ENCODE results near the gene CCDC85A. TPM values are rescaled to one million over a fixed set of nuclear protein-coding genes. Genes with fewer than 3 reads are reported as not detected.

The CCDC85A gene
- total RNA-seq, 4 donors from 2014 or later, result 4.5 to 46.0 (median 9.1) TPM

DNA sequence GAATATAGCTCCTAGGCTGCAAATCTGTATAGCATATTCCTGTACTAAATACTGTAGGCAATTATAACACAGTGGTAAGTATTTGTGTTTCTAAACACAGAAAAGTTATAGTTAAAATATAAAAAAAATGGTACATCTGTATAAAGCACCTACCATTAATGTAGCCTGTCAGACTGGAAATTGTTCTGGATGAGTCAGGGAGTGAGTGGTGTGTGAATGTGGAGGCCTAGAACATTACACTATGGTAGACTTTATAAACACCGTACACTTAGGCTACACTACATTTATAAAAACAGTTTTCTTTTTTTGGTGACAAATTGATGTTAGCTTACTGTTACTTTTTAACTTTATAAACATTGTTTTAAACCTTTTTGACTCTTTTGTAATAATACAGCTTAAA lies 226.3 kb downstream of the CCDC85A start:
- ATAC-seq (ENCODE audit: low FRiP score), result no peak
- no peak for DNase-seq (ENCODE audit: low spot score)
- TF ChIP-seq, protein P1, sequence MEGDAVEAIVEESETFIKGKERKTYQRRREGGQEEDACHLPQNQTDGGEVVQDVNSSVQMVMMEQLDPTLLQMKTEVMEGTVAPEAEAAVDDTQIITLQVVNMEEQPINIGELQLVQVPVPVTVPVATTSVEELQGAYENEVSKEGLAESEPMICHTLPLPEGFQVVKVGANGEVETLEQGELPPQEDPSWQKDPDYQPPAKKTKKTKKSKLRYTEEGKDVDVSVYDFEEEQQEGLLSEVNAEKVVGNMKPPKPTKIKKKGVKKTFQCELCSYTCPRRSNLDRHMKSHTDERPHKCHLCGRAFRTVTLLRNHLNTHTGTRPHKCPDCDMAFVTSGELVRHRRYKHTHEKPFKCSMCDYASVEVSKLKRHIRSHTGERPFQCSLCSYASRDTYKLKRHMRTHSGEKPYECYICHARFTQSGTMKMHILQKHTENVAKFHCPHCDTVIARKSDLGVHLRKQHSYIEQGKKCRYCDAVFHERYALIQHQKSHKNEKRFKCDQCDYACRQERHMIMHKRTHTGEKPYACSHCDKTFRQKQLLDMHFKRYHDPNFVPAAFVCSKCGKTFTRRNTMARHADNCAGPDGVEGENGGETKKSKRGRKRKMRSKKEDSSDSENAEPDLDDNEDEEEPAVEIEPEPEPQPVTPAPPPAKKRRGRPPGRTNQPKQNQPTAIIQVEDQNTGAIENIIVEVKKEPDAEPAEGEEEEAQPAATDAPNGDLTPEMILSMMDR (IDR thresholded peaks at IDR 0.05), result no peak

DNA sequence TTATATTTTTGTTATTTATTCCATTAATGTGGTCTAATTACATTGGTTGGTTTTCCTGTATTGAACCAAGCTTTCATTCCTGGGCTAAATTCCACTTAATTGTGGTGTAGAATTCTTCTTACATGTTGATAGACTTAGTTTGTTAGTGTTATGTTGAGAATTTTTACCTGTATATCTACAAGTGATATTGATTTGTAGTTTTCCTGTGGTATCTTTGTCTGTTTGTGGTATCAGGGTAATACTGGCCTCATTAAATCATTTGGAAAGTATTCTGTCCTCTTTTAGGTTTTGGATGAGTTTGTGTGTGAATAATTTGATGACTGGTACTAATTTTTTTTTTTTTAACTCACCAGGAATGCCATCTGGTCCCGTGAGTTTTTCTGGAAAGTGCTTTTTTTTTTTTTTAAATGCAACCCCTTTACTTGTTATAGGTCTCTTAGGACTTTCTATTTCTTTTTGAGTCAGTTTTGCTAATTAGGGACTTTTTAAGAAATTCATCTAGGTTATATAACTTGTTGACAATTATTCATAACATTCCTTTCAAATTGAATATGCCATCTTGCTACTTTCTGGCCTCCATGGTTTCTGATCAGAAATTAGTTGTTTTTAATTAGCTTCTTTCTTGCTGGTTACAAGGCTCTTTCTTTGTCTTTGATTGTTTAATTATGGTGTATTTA lies 232.8 kb downstream of the CCDC85A start:
- TF ChIP-seq, protein P1 (IDR thresholded peaks at IDR 0.05), result no peak
- DNase-seq (ENCODE audit: low spot score) (no peak), ATAC-seq (ENCODE audit: low FRiP score) (no peak)

Small RNA genes lying within 50 kb of the gene (small RNA-seq; reads per million reads assigned to genes)
- gene RNA5SP93, result not detected

All from omental fat pad (tissue), 4 donors.